Myocyte (in vitro differentiated cells): ENCODE measurements around the gene ADAM8. TPM values are rescaled to one million over a fixed set of nuclear protein-coding genes. Genes with fewer than 3 reads are reported as not detected.
A peak's percentile ranks its signal among the peaks of the same experiment; 100 is the strongest.
"Not testable (repeated sequence)": the region's sequence is repeated elsewhere in the genome, so short reads cannot be mapped to it uniquely, and the experiment has no call there.

Experiments
- DNase-seq: peaks from one replicate; pipeline ENCODE4 v3.0.0-alpha.2; 2012; ENCODE audit warnings: low read depth
- polyA plus RNA-seq: library from polyadenylated mRNA; unstranded; fragments of >200 nt; gene quantifications from one replicate; pipeline ENCODE4 v1.2.1, GENCODE V29; 2012; ENCODE audit warnings: missing spikeins
- total RNA-seq: library from RNA; depleted of rRNA; stranded (reverse); fragments of >200 nt; gene quantifications from 2 replicates; pipeline ENCODE4 v1.2.3, GENCODE V29; 2014

ADAM8 gene
- 1.5 and 2.0 TPM in 2 replicates for total RNA-seq
- 0.91 TPM for polyA plus RNA-seq

DNA sequence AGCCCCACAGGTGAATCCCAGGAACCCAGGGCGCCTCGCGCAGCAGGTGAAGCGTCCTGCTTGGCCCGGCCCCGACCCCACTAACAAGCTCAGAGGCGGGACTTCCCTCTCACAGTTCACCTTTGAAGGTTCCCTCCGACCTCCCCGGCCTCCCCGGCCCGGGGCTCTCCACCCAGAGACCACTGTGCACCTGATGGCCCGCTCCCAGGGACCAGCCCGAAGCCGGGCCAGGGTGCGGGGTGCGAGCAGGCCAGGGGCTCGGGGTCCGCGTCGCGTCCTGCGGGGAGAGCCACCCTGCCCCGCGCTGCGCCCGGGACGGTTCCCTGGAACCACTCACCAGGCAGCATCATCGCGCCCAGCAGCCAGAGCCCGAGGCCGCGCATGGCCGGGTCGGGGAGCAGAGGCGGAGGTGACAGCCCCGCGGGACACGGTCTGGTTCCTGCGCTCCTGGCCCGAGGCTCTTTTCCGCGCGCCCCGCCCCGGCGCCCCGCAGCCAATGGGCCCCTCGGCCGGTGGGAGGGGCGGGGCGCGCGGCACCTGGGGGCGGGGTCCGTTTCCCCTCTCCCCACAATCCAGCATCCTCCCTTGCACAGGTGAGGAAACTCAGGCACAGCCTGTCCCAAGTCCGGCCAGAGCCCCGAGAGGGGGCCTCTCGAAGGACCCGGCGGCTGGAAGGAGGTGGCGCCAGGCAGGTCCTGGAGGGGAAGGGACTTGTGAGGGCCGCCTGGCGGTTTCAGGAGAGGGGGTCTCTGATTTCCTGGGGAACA, at the start of gene ADAM8:
Gene ADAM8 (minus strand): TSS at position 434 of the 767 bp plus-strand sequence. CDS start 51 bp downstream, at position 383.
- DNase-seq: no peak

DNA sequence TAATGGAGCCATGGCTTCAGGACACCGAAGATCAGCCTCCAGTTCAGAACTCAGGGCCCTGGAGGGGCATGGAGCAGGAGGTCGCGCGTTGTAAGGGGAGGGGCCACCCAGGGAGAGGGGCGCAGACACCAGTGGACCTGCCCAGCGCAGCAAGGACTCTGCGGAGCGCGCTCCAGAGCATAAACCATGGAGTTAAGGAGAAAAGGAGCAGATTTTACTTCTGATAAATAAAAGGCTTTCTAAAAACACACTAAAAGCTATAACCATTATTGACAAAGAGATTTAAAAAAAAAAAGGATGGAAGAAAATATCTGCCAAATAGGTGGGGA, 49.5 kb upstream of the ADAM8 start:
- no peak for DNase-seq

DNA sequence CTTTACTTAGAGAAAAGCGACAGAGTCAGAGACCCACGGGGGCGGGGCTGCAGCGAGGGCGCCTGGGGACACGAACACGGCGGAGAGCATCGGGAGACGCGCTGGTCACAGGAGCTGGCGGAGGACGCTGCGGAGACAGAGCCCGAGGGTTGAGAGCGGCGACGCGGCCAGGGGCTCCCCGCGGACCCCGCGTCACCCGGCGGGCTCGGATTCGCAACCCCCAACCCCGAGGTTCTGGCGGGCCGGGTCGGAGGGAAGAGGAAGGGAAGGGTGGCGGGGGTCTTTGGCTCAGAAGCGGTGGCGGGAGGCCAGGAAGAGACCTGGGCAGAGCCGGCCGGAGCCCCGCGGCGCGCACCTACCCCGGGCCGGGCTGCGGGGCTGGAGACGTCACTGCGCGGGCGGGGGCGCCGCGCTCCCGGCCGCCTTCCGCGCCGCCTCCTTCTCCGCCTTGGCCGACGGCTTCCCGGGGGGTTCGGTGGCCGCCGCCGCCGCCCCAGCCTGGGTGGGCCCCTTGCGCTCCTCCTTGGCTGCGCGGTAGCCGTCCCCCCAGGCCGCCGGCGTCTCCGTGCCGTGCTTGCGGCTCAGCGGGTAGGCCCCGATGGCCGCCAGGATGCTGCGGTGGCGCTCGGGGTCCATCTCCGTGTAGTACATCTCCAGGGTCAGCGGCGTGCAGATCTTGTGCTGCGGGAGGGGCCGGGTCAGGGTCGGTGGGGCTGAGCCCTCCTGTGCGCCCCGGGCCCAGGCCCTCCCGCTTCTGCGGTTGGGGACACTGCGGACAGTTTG, 49.0 kb upstream of the ADAM8 start:
- no peak for DNase-seq

DNA sequence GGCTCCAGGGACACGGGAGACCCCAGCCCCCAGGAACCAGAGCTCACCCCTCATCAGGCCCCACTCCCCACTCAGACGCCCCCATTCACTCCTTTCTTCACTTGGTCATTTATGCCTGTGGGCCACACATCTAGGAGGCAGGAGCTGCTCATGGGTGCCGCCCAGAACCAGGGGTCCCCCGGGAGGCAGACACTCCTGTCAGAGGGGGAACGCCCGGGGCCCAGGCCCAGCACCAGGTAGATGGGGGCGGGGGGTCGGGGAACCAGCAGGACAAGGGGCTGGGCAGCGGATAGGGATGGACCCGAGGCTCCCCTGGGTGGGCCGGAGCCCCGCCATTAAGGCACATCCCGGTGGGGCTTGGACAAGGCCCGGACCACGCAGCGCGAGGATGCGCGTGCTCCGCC, 48.2 kb upstream of the ADAM8 start:
- DNase-seq: no peak

DNA sequence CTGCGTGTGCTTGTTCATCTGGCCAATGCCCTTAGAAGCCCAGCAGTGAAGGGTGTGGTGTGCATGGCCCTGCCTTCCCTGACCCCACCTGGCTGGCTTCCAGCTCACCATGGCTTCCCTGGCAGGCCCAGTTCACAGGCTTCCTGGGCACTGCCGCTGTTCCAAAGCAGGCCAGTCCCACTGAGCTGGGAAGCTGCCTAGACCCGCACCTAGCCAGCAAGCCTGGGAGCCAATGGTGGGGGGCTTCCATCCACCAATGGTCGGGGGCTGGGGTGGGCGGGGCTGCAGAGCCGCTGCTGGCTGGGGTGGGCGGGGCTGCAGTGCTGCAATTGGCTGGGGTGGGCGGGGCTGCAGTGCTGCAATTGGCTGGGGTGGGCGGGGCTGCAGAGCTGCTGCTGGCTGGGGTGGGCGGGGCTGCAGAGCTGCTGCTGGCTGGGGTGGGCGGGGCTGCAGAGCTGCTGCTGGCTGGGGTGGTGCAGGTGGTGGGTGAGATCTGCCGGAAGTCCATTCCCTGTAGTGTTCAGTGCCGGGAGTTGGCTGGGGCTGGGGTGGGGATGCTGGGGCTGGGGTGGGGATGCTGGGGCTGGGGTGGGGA, 47.6 kb upstream of the ADAM8 start:
- DNase-seq: peak; percentile 47

DNA sequence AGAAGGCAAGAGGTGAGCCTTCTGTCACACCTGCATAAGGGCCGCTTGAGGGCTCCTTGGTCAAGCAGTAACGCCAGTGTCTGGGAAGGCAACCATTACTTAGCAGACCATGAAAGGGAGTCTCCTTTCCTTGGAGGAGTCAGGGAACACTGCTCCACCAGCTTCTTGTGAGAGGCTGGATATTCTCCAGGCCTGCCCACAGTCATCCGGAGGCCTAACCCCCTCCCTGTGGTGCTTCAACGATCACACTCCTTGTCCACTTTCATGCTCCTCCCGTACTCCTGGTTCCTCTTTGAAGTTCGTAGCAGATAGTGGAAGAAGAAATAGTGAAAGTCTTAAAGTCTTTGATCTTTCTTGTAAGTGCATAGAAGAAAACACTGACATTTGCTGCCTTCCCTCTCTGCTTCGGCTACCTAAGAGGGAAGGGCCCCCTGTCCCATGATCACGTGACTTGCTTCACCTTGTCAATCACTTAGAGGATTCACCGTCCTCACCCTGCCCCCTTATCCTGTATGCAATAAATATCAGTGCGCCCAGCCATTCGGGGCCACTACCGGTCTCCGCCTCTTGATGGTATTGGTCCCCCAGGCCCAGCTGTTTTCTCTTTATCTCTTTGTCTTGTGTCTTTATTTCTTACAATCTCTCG, 45.5 kb upstream of the ADAM8 start:
- not testable (repeated sequence) for DNase-seq

DNA sequence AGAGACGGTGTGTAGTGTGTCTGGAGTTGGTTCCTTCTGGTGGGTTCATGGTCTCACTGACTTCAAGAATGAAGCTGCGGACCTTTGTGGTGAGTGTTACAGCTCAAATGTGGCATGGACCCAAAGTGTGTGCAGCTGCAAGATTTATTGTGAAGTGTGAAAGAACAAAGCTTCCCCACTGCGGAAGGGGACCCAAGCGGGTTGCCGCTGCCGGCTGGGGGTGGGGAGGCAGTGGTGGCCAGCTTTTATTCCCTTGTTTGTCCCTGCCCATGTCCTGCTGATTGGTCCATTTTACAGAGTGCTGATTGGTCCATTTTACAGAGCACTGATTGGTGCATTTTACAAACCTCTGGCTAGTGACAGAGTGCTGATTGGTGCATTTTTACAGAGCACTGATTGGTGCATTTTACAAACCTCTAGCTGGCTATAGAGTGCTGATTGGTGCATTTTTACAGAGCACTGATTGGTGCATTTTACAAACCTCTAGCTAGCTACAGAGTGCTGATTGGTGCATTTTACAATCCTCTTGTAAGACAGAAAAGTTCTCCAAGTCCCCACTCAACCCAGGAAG, 44.3 kb upstream of the ADAM8 start:
- not testable (repeated sequence) for DNase-seq

DNA sequence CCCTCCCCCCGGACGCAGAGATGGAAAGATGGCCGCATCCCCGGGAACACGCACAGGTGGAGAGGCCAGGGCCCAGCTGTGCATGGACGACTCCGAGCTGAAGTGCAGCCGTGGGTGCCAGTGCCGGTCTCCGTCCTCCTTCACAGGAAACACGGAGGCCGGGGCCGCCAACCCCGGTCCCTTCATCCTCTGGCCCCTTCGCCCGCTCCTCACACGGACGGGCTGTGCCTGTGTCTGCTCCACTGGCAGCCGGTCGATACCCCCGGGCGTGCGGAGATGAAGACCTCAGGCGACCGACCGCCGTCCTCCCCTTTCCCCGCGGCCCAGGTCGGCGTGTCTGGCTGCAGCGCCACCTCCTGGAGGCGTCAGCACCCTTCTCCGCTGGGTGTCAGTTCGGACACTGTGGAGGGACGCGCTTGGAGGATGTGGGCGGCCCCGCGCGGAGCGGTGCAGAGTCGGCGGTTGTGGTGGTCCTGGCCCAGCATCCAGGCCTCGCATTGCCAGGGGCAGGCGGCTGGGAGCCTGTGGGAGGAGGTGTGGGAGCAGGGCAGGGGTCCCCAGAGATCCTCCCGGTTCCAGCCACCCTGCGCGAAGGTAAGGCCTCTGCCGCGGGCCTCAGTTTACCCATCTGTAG, 41.9 kb upstream of the ADAM8 start:
- DNase-seq: peak; percentile 49

DNA sequence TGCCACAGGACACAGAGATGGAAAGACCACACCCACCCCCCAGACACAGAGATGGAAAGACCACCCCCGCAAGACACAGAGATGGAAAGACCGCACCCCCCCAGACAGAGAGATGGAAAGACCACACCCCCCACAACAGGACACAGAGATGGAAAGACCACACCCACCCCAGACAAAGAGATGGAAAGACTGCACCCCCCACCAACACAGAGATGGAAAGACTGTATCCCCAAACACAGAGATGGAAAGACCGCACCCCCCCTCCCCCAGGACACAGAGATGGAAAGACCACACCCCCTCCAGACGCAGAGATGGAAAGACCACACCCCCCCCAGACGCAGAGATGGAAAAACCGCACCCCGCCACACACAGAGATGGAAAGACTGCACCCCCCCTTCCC, 40.1 kb upstream of the ADAM8 start:
- no peak for DNase-seq

DNA sequence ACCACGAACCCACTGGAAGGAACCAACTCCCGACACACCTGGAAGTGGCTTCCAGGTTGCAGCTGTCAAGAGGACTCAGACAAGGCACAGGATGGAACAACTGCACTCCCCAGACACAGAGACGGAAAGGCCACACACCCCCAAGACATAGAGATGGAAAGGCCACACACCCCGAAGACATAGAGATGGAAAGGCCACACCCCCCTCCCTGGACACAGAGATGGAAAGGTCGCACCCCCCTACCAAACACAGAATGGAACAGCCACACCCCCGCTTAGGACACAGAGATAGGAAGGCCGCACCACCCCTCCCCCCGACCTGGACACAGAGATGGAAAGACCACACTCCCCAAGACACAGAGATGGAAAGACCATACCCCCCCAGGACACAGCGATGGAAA, 39.6 kb upstream of the ADAM8 start:
- DNase-seq: peak; percentile 32

DNA sequence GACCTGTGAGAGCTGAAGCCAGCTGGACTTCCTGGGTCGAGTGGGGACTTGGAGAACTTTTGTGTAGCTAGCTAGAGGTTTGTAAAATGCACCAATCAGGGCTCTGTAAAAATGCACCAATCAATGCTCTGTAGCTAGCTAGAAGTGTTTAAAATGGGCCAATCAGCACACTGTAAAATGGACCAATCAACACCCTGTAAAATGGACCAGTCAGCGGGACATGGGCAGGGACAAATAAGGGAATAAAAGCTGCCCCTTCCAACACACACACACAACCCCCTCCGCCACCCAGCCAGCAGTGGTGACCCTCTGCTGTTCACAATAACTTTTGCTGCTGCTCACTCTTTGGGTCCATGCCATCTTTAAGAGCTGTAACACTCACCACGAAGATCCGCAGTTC, 39.2 kb upstream of the ADAM8 start:
- DNase-seq: peak; percentile 10

DNA sequence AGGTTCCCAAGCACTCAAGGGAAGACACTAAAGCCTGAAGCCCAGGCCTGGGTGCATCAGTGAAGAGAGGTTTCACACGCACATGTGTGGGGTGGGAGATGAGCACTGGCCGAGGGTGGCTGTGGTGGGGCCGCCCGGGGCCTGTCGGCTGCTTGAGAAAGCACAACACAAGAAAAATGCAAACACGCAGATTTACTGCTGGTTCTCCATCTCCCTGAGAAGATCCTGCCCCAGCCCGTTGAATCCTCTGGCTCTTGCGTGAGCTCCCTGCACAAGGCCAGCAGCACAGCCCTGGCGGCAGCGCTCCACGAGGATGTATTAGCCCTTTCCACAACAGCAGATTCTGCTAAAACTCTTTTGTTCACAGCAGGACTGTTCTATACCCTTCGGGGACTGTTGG, 38.2 kb upstream of the ADAM8 start:
- no peak for DNase-seq

DNA sequence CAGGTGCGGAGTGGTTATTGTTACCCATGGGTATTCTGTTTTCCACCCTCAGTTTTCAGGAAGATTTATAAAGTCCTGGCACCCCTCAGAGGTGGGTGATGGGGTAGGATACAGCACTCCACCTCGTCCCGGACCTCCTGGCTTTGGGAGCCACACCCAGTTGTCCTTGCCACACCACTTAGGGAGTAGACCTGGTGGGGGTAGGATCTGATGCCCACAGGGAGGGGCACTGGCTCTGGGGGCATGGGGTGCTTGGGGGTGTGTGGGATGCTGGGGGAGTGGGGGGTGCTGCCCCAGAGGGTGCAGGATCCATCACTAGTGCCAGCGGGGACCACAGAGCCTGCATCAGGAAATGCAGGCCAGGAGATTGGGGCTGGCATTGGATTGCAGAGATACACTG, 36.5 kb upstream of the ADAM8 start:
- no peak for DNase-seq

DNA sequence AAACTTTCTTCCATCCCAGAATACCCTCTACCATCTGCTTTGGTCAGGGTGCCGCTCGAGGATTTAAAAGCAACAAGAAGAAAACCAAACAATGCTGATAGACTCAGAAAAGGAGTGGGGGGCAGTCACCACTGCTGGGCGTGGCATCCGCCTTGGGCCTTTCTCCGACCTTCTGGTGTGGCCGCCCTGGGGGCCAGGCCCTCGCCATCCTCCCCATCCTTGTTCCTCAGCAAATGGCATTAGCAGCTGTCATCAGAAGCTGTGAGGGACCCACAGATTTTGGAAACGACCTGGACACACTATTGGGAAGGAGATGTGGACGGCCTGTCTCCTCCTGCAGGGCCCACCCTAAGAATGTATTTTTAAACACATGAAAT, 36.1 kb upstream of the ADAM8 start:
- DNase-seq: no peak

DNA sequence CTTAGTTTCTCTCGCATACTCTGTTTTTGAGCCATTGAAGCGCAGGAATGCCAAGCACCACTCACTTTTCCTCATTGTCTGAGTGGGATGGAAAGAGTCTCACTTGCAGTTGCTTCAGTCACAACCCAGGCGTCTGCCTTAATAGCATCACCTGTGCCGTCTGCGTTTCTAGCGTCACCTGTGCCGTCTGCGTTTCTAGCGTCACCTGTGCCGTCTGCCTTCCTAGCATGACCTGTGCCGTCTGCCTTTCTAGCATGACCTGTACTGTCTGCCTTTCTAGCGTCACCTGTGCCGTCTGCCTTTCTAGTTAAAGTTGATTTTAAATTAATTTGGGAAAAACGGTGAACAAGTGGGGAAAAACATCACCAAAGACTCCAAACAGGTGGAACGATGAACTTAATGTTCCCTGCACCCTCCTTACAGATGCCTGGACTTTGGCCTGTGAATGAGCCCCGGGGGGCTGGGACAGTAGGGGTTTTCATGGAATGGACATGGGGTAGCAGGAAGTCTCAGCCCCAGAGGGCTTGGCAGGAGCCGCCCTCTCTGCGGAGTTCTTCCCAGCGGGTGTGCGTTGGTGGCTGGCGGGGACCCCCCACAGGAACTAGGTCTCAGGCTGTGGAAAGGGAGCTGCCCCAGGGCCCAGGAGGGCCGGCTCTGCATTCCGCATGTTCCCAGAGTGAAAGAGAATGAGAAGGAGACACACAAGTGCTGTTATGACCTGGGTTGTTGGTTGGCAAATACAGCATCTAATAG, 35.5 kb upstream of the ADAM8 start:
- DNase-seq: no peak

DNA sequence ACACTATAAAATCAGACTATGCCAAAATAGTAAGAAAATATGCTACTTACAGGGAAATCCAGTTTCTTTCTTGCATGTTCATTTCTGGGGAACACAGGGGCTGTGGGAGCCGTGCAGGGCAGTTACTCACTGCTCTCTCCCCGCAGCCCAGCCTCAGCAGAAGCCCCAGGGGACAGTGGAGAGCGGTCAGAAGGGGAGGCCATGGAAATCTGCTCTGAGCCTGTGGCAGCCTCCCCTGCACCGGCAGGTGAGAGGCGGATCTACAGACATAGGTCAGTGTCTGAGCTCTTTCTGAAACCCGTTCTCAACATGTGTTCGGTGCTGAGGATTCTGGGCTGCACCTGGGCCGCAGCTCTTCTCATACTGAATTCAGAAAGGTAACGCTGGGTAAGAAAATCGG, 34.9 kb upstream of the ADAM8 start:
- DNase-seq: no peak

DNA sequence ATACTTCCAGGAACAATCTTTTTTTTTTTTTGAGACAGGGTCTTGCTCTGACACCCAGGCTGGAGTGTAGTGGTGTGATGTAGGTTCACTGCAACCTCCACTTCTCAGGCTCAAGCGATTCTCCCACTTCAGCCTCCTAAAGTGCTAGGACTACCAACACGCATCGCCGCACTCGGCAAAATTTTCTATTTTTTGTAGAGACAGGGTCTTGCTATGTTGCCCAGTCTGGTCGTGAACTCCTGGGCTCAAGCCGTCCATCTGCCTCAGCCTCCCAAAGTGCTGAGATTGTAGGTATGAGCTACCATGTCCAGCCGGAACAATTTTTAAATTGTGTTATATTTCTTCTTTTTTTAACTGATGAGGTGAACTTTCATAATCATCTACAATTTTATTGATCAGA, 34.1 kb upstream of the ADAM8 start:
- no peak for DNase-seq

DNA sequence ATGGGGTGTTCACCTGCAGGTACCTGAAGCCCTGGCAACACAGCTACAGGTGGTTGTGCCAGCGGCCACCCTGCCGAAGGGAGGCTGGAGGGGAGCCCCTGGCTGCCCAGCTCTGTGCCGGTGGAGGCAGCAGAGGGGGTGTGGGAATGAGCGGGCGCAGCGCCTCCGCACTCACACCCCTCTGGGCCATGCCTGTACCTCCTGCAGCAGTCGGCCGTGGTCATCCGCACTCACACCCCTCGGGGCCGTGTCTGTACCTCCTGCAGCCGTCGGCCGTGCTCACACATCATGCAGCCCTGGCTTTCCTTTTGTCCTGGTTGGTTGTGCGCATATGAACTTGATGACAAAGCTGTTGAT, 33.7 kb upstream of the ADAM8 start:
- DNase-seq: no peak

DNA sequence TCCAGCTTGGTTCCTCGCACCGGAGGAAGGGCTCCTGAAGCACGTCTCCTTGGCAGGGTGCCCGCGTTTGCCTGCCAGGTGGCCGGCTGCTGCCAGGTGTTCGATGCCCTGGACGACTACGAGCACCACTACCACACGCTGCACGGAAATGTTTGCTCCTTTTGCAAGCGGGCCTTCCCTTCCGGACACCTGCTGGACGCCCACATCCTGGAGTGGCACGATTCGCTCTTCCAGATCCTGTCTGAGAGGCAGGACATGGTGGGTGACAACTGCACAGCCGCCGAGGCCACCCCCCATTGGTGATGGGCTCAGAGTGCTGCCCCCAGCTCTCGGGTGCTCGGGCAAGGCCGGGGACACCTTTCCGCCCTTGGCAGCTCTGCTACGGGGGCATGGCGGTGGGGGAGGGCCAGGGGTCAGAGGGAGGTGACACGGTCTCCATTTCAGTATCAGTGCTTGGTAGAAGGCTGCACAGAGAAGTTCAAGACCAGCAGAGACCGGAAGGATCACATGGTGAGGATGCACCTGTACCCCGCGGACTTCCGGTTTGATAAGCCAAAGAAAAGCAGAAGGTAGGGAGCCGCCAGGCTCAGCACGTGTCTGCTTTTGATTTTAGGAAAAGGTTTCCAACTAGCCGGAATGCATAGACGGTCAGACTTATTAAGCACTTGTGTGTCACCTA, 33.2 kb upstream of the ADAM8 start:
- DNase-seq: no peak
